ENCODE results near the gene ALOX12. TPM values are rescaled to one million over a fixed set of nuclear protein-coding genes. Genes with fewer than 3 reads are reported as not detected.
"Not testable (repeated sequence)": the region's sequence is repeated elsewhere in the genome, so short reads cannot be mapped to it uniquely, and the experiment has no call there.

The ALOX12 gene
- total and polyA plus RNA-seq, 2 experiments from 2014 or later, result 0.31 TPM; not detected in 1

- no peak overlapping the region for H3K27ac ChIP-seq
- peak overlapping the region; percentile 56 for H3K4me2 ChIP-seq (ENCODE audit: unreplicated experiment)
- 28 to 37% methylated on average over 5 of the region's 5 CpGs for WGBS, 2 experiments (ENCODE audit: low coverage in 1 of 2, low lambda C conversion rate in 2 of 2, missing lambda C conversion rate in 2 of 2)
- peaks cover 3% of the 10 kb centered on the region for H3K4me1 ChIP-seq (ENCODE audit: insufficient read depth)
- no peaks in the 10 kb centered on the region for H4K20me1 ChIP-seq (ENCODE audit: insufficient read depth)
- TF ChIP-seq EZH2phosphoT487 (IDR thresholded peaks at IDR 0.05; ENCODE audit: insufficient read depth, low read depth) (no peak), EZH2 (IDR thresholded peaks at IDR 0.05; ENCODE audit: insufficient read depth, poor library complexity, severe bottlenecking) (no peak)
- H3K36me3 ChIP-seq (ENCODE audit: low read depth), result no peaks in the 10 kb centered on the region
- H2AFZ ChIP-seq, result no peak overlapping the region
- no peak overlapping the region for H3K4me3 ChIP-seq
- peak; percentile 81 for DNase-seq
- H3F3A ChIP-seq (ENCODE audit: insufficient read depth), result peaks cover 7% of the 10 kb centered on the region; the same call in 1 of the 2 replicates
- H3K9me3 ChIP-seq (ENCODE audit: low read depth), result no peaks in the 10 kb centered on the region
- peaks cover 15% of the 10 kb centered on the region for H3K27me3 ChIP-seq (replicated peaks; ENCODE audit: insufficient read depth)
- H3K9ac ChIP-seq, result no peak overlapping the region
- H3K79me2 ChIP-seq (ENCODE audit: insufficient read depth), result no peaks in the 10 kb centered on the region
- in situ Hi-C loops (cut with MboI), result no loop called here
- H3K9me2 ChIP-seq (ENCODE audit: insufficient read depth), result no peaks in the 10 kb centered on the region
Measured at GRCh38 chr17:7045492-7046126, 49.8 kb downstream of the ALOX12 start.

DNA sequence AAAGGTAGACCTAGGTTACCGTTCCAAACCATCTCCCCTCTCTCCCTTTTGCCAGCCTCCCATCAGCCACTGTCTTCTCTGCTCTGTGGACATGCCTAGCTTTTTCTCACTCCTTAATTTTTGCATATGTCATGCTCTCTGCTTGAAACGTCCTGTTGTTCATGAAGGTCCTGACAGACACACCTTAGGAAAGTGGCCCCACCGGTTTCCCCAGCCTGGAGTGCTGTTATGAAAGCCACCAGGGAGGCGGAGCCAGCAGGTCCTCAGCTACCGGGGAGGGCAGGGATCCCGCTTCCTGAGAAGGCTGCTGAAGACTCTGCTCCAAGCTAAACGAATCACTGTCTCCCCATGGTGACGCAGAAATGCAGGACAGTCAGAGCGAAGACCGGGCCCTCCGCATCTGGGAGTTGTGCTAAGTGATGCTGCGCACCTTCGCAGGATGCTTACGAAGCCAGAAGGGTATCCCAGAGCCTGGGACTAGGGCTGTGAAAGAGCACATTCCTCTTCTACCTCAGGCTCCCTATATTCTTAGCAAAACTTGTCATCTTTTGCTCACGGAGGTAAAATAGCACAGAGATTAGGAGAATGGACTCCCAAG lies 50.4 kb downstream of the ALOX12 start:
- peaks cover 3% of the 10 kb centered on the region for H3K4me1 ChIP-seq (ENCODE audit: insufficient read depth)
- H3K27me3 ChIP-seq (replicated peaks; ENCODE audit: insufficient read depth), result peaks cover 15% of the 10 kb centered on the region
- no peak overlapping the region for H3K9ac ChIP-seq
- no peak overlapping the region for H3K4me3 ChIP-seq
- H3K79me2 ChIP-seq (ENCODE audit: insufficient read depth), result no peaks in the 10 kb centered on the region
- WGBS, 2 experiments (ENCODE audit: low coverage in 1 of 2, low lambda C conversion rate in 2 of 2, missing lambda C conversion rate in 2 of 2), result 17 to 21% methylated on average over 14 to 15 of the region's 15 CpGs
- peak overlapping the region; percentile 56 for H3K4me2 ChIP-seq (ENCODE audit: unreplicated experiment)
- peak; percentile 27 for DNase-seq
- H3K36me3 ChIP-seq (ENCODE audit: low read depth), result no peaks in the 10 kb centered on the region
- no peak for TF ChIP-seq EZH2phosphoT487 (IDR thresholded peaks at IDR 0.05; ENCODE audit: insufficient read depth, low read depth)
- TF ChIP-seq EZH2 (IDR thresholded peaks at IDR 0.05; ENCODE audit: insufficient read depth, poor library complexity, severe bottlenecking), result no peak
- no peak overlapping the region for H3K27ac ChIP-seq
- in situ Hi-C loops (cut with MboI), result no loop called here
- peak overlapping the region; percentile 80 for H2AFZ ChIP-seq
- H3K9me2 ChIP-seq (ENCODE audit: insufficient read depth), result no peaks in the 10 kb centered on the region
- no peaks in the 10 kb centered on the region for H3K9me3 ChIP-seq (ENCODE audit: low read depth)
- no peaks in the 10 kb centered on the region for H4K20me1 ChIP-seq (ENCODE audit: insufficient read depth)
- peaks cover 7% of the 10 kb centered on the region; the same call in 1 of the 2 replicates for H3F3A ChIP-seq (ENCODE audit: insufficient read depth)

- H4K20me1 ChIP-seq (ENCODE audit: insufficient read depth); in situ Hi-C loops (cut with MboI); H3K36me3 ChIP-seq (ENCODE audit: low read depth); H3K9me2 ChIP-seq (ENCODE audit: insufficient read depth); H3F3A ChIP-seq (ENCODE audit: insufficient read depth); H3K9ac ChIP-seq; H3K9me3 ChIP-seq (ENCODE audit: low read depth); H3K79me2 ChIP-seq (ENCODE audit: insufficient read depth); H3K27ac ChIP-seq; DNase-seq; H3K4me1 ChIP-seq (ENCODE audit: insufficient read depth): not testable (repeated sequence)
- Histone ChIP-seq H3K27me3 (replicated peaks; ENCODE audit: insufficient read depth) (peaks cover 15% of the 10 kb centered on the region), H3K4me3 (peak overlapping the region; percentile 57), H3K4me2 (ENCODE audit: unreplicated experiment) (peak overlapping the region; percentile 56), H2AFZ (peak overlapping the region; percentile 80)
- 11 to 12% methylated on average over 26 of the region's 26 CpGs for WGBS, 2 experiments (ENCODE audit: low coverage in 1 of 2, low lambda C conversion rate in 2 of 2, missing lambda C conversion rate in 2 of 2)
Measured at GRCh38 chr17:7046725-7047397, 51.0 kb downstream of the ALOX12 start.

GRCh38 chr17:7047566-7047965 lies 51.7 kb downstream of the ALOX12 start:
- TF ChIP-seq EZH2 (IDR thresholded peaks at IDR 0.05; ENCODE audit: insufficient read depth, poor library complexity, severe bottlenecking), result no peak
- TF ChIP-seq EZH2phosphoT487 (IDR thresholded peaks at IDR 0.05; ENCODE audit: insufficient read depth, low read depth), result no peak
- peaks cover 15% of the 10 kb centered on the region for H3K27me3 ChIP-seq (replicated peaks; ENCODE audit: insufficient read depth)
- in situ Hi-C loops (cut with MboI), result no loop called here
- H3K27ac ChIP-seq, result no peak overlapping the region
- H3K79me2 ChIP-seq (ENCODE audit: insufficient read depth), result no peaks in the 10 kb centered on the region
- peaks cover 7% of the 10 kb centered on the region; the same call in 1 of the 2 replicates for H3F3A ChIP-seq (ENCODE audit: insufficient read depth)
- H3K4me3 ChIP-seq, result no peak overlapping the region; the same call in 1 of the 2 replicates
- H3K9me3 ChIP-seq (ENCODE audit: low read depth), result no peaks in the 10 kb centered on the region
- no peaks in the 10 kb centered on the region for H3K9me2 ChIP-seq (ENCODE audit: insufficient read depth)
- no peaks in the 10 kb centered on the region for H4K20me1 ChIP-seq (ENCODE audit: insufficient read depth)
- 65 to 75% methylated on average over 6 of the region's 6 CpGs for WGBS, 2 experiments (ENCODE audit: low coverage in 1 of 2, low lambda C conversion rate in 2 of 2, missing lambda C conversion rate in 2 of 2)
- H3K36me3 ChIP-seq (ENCODE audit: low read depth), result no peaks in the 10 kb centered on the region
- DNase-seq, result no peak
- H2AFZ ChIP-seq, result no peak overlapping the region
- no peak overlapping the region for H3K4me2 ChIP-seq (ENCODE audit: unreplicated experiment)
- no peak overlapping the region for H3K9ac ChIP-seq
- peaks cover 3% of the 10 kb centered on the region for H3K4me1 ChIP-seq (ENCODE audit: insufficient read depth)

Data from GM23248 (cell line).